Adrenal gland (tissue), 12 donors: ENCODE data around the gene VAMP8. TPM values are rescaled to one million over a fixed set of nuclear protein-coding genes. Genes with fewer than 3 reads are reported as not detected.
A peak's percentile ranks its signal among the peaks of the same experiment; 100 is the strongest.

Source experiments
- DNase-seq, 7 donors: peaks; one replicate each; pipeline ENCODE4 v3.0.0-alpha.2; 2019 to 2020
- H3K27ac ChIP-seq, 5 donors: fragments of 200-600 bp; sonication (generic) in 4 of 5; 1 replicate in 3 of 5; 2 replicates in 2 of 5; pipeline versions ENCODE4 v1.5.1 to v1.8.0; 2016 to 2020; ENCODE audit warnings: mild to moderate bottlenecking in 1 of 5
- H3K27me3 ChIP-seq: fragments of 200-600 bp; 2 replicates; pipeline ENCODE4 v1.8.0; 2021
- H3K36me3 ChIP-seq, 2 donors: fragments of 200-600 bp; replicated peaks in 1 of 2; 1 replicate in 1 of 2; 2 replicates in 1 of 2; pipeline versions ENCODE4 v1.5.1 to v1.8.0; 2018 to 2022
- H3K4me1 ChIP-seq, 2 donors: fragments of 200-600 bp; replicated peaks in 1 of 2; 1 replicate in 1 of 2; 2 replicates in 1 of 2; pipeline versions ENCODE4 v1.5.1 to v1.8.0; 2018 to 2021
- H3K4me3 ChIP-seq, 4 donors: fragments of 200-600 bp; sonication (generic) in 3 of 4; one replicate each; pipeline ENCODE4 v1.5.1; 2016 to 2018
- H3K9me3 ChIP-seq, 3 donors: fragments of 200-600 bp; sonication (generic) in 1 of 3; replicated peaks in 1 of 3; 1 replicate in 2 of 3; 2 replicates in 1 of 3; pipeline versions ENCODE4 v1.5.1 to v1.8.0; 2016 to 2021
- POLR2A ChIP-seq, 2 donors: fragments of 450-650 bp; IDR thresholded peaks; one replicate each; pipeline ENCODE4 v1.6.1; 2017; ENCODE audit warnings: antibody characterized with exemption in 2 of 2, mild to moderate bottlenecking in 2 of 2, moderate library complexity in 1 of 2
- WGBS, 4 donors: extraction: QIAGEN DNeasy Blood & Tissue Kit in 2 of 4; methylation state at CpG; one replicate each; pipeline versions ENCODE4 v1.1.5 to v1.1.7; 2013 to 2017; 5-methylcytosine and 5-hydroxymethylcytosine counted together
- intact Hi-C, 2 donors: fragments of 100-400 bp; cut with DNase I; formaldehyde crosslinking; loops; one replicate each; pipeline versions ENCODE4 v1.14.1 to v1.15.0; 2022 to 2023
- polyA plus RNA-seq, 3 donors: library from polyadenylated mRNA; stranded (reverse); fragments of 200-250 nt in 2 of 3; fragments of 350-450 nt in 1 of 3; fragmentation: Illumina TruSeq in 1 of 3; extraction: RNeasy Lipid Tissue Mini Kit (QIAGEN cat#74804) in 1 of 3; gene quantifications; one replicate each; pipeline ENCODE4 v1.2.3, GENCODE V29; 2013 to 2014
- total RNA-seq, 9 donors: library from RNA; depleted of rRNA in 4 of 9; stranded (reverse); fragments of >200 nt in 4 of 9; fragments of 120-200 nt in 1 of 9; fragmentation: NEBNext Ultra II Directional in 1 of 9; extraction: Animal tissue kit (Norgen Biotek cat#: 25700) in 1 of 9; gene quantifications; one replicate each; pipeline versions ENCODE4 v1.1.0 to v1.2.4, GENCODE V29; 2013 to 2023
- TF ChIP-seq, protein P1 (sequence below), 6 experiments: fragments of 450-650 bp in 4 of 6; fragments of 200-600 bp in 2 of 6; sonication (generic) in 1 of 6; IDR thresholded peaks; 1 replicate in 5 of 6; 2 replicates in 1 of 6; pipeline versions ENCODE4 v1.5.1 to v1.8.0; 2016 to 2021; ENCODE audit warnings: antibody characterized with exemption in 6 of 6, mild to moderate bottlenecking in 2 of 6, moderate library complexity in 1 of 6
- donor health status: healthy with polysubstance abuse.
- donor health status: Bipolar disorder and iron deficiency.
- donor health status: DM: yes; HTN: yes; CAD: no.
- donor health status: DM: no; HTN: no; CAD: no.
- donor health status: DM: no; HTN: no; CAD: no.
- donor health status: DM: yes; HTN: yes; CAD: no.

The VAMP8 gene
- total and polyA plus RNA-seq, 12 donors = 8.0 to 108 (median 48.5) TPM

DNA sequence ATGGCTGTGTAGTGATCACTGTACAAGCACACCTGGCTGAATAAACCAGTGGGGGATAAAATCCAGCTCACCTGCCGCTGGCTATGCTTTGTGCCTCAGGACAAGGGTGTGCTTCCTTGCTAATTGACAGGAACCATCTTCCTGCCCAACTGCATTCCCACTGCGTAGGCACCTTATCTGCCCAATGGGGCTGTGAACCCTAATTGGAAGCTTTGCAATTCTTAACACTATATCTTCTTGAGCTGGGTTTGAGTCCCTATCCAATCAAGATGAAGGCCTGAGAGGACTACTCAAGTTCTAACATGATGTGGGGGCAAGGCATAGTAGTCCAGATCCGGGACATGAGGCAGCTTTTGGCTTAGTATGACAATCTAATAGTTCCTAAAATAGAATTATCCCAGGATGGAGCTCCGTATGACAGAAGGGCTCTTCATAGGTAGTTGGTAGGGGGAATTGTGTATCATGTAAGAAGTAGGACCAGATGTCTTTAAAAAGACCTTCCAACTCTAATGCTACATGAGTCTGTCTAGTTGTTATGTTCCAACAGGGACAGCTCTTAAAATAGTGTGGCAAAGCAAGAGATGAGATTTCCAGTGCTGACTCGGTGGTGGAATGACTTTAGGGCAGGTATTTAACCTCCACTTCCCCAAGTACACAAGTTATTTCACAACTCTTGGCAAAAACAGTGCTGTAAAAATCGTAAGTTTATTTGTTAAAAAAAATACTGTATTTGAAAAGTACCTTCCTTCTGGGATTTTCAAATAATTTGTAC is 27.4 kb downstream of the VAMP8 start:
- no peak overlapping the region for H3K4me3 ChIP-seq
- no peak for DNase-seq
- no peak for TF ChIP-seq POLR2A (IDR thresholded peaks at IDR 0.05)
- TF ChIP-seq, protein P1, sequence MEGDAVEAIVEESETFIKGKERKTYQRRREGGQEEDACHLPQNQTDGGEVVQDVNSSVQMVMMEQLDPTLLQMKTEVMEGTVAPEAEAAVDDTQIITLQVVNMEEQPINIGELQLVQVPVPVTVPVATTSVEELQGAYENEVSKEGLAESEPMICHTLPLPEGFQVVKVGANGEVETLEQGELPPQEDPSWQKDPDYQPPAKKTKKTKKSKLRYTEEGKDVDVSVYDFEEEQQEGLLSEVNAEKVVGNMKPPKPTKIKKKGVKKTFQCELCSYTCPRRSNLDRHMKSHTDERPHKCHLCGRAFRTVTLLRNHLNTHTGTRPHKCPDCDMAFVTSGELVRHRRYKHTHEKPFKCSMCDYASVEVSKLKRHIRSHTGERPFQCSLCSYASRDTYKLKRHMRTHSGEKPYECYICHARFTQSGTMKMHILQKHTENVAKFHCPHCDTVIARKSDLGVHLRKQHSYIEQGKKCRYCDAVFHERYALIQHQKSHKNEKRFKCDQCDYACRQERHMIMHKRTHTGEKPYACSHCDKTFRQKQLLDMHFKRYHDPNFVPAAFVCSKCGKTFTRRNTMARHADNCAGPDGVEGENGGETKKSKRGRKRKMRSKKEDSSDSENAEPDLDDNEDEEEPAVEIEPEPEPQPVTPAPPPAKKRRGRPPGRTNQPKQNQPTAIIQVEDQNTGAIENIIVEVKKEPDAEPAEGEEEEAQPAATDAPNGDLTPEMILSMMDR (IDR thresholded peaks at IDR 0.05) = no peak
- 61 to 66% (median 63%) methylated on average over 6 of the region's 6 CpGs for WGBS, 4 donors
- H3K27me3 ChIP-seq = no peaks in the 10 kb centered on the region
- H3K9me3 ChIP-seq = no peaks in the 10 kb centered on the region
- H3K36me3 ChIP-seq = peaks cover 0 to 30% of the 10 kb centered on the region in 2 donors
- peak overlapping the region in 1 of 5 donors; percentile 57 for H3K27ac ChIP-seq
- intact Hi-C loops = no loop called here
- H3K4me1 ChIP-seq = peaks cover 15 to 29% of the 10 kb centered on the region in 2 donors

GRCh38 chr2:85605406-85606115 is 28.2 kb downstream of the VAMP8 start:
- no peak overlapping the region for H3K4me3 ChIP-seq
- intact Hi-C loops = no loop called here
- no peak for DNase-seq

DNA sequence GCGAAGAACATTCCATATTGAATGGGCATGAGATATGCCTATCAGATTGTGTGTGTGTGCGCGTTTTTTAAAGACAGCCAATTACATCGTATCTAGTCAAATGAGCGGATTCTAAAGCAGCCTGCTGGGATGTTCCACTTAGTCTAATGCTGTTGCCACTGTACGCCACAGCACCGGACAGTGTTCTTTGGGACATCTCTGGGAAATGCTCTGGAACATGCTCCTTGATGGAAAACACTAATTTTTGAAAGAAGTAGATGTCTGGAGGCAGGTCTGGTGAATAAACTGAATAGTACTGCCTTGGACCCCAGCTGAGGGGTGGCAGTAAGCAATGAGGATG is 28.7 kb downstream of the VAMP8 start:
- Histone ChIP-seq H3K27me3 (no peaks in the 10 kb centered on the region), H3K9me3 (no peaks in the 10 kb centered on the region), H3K36me3 (peaks cover 0 to 20% of the 10 kb centered on the region in 2 donors), H3K27ac (peak overlapping the region in 1 of 5 donors; percentile 9), H3K4me1 (peaks cover 15 to 30% of the 10 kb centered on the region in 2 donors), H3K4me3 (no peak overlapping the region)
- intact Hi-C loops = no loop called here
- no peak for DNase-seq
- 85 to 90% (median 87%) methylated on average over 7 of the region's 7 CpGs for WGBS, 4 donors
- TF ChIP-seq POLR2A (IDR thresholded peaks at IDR 0.05) = no peak
- TF ChIP-seq, protein P1 (IDR thresholded peaks at IDR 0.05) = no peak

More at GRCh38 chr2:85605406-85606115, 28.2 kb downstream of the VAMP8 start:
- TF ChIP-seq, protein P1 (IDR thresholded peaks at IDR 0.05) = no peak
- no peak for TF ChIP-seq POLR2A (IDR thresholded peaks at IDR 0.05)
- Histone ChIP-seq H3K9me3 (no peaks in the 10 kb centered on the region), H3K4me1 (peaks cover 15 to 29% of the 10 kb centered on the region in 2 donors), H3K27ac (peak overlapping the region in 1 of 5 donors; percentile 57), H3K36me3 (peaks cover 0 to 22% of the 10 kb centered on the region in 2 donors), H3K27me3 (no peaks in the 10 kb centered on the region)
- 63 to 74% (median 71%) methylated on average over 4 of the region's 4 CpGs for WGBS, 4 donors
